HG03342 (cell line): ENCODE data around the gene ZCRB1.
A peak's percentile ranks its signal among the peaks of the same experiment; 100 is the strongest.
"Not testable (repeated sequence)": the region's sequence is repeated elsewhere in the genome, so short reads cannot be mapped to it uniquely, and the experiment has no call there.

Source experiments
- ATAC-seq: cut with Tn5 transposase; IDR thresholded peaks from one replicate; pipeline ENCODE4 v1.9.1; 2021; ENCODE audit warnings: mild to moderate bottlenecking, moderate library complexity; ENCODE audit not compliant: unreplicated experiment

The ZCRB1 gene

DNA sequence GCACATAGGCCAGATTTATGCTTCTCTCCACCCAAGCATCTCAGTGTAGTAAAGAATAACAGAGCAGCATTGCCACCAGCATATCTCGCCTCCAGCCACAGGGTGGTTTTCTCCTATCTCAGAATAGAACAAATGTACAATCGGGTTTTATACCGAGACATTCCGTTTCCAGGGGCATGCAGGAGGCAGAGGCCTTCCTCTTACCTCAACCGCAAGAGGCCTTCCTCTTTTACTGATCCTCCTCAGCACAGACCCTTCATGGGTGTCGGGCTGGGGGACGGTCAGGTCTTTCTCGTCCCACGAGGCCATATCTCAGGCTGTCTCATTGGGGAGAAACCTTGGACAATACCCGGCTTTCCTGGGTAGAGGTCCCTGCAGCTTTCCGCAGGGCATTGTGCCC is 4.2 kb upstream of the ZCRB1 start:
- ATAC-seq = not testable (repeated sequence)

DNA sequence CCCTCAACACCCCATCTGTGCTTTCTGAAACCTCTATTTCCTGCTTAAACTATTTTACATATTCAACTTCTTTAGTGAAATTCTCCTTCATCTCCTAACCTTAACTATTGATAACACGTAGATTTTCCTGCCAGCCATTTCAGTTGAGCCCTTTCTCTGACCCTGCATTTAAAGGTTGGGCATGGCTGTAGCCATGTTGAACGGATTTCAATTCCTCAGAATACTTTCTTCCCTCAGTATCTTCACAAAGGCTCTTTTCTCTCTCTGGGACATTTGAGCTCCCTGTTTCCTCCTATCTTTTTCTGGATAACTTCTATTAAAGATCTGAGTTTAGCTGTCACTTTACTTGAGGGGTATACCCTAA is 1.3 kb upstream of the ZCRB1 start:
- no peak for ATAC-seq

DNA sequence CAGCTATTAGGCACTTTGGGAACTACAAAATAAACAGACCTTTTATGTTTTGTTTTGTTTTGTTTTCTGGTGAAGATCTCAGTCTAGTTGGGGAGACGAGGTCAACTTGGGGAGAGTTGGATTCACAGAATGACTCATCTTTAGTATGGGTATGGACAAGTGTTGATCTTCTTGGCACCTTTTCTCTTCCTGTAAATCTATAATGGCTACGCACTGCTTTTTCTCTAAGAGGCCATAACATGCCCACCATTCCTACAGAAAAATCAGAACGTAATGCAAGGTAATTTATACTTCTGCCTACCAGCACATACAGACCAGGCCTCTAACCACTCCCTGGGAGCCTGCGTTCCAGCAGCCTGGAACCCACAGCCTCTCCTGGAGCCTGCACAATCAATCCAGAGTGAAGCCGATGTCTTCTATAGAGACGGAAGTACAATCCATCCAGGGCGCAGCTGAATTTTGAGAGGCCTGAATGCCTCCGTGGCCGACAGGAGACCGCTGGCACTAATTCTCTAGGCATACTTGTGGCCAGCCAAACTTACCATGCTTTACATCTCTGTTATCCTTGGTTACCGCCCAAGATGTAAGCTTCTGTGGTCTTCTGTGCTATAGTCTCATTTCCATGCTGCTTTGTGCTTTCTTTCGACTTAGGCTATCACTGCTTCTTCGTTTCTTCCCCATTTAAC is 790 bp upstream of the ZCRB1 start:
- peak; percentile 26 for ATAC-seq

DNA sequence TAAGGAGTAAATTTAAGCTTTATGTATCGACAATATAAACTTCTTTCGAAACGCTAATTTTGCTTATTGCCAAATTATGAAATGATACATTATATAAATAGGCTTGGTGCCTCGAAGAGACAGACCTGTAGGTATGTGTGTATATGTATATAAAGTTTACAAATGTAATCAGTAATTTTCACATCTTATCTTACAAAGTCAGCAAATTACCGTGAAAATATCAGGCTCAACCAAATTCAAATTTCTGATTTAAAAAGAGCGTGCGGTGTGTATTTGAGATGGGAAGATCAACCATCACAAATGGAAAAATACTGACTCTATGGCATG is 605 bp downstream of the ZCRB1 start:
- ATAC-seq = no peak

DNA sequence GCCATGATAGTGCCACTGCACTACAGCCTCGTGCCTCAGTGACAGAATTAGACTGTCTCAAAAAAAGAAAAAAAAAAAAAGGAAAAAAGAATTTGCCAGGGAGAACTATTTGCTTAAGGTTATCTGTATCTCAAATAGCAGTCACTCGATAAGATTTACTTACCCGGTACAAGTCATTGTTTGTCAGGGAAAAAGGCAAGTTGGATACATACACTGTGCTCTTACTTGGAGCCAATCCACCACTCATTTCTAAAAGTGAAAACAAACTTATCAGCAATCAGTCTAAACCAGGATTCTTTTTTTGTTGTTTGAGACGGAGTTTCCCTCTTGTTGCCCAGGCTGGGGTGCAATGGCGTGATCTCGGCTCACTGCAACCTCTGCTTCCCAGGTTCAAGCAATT is 2.0 kb downstream of the ZCRB1 start:
- no peak for ATAC-seq

DNA sequence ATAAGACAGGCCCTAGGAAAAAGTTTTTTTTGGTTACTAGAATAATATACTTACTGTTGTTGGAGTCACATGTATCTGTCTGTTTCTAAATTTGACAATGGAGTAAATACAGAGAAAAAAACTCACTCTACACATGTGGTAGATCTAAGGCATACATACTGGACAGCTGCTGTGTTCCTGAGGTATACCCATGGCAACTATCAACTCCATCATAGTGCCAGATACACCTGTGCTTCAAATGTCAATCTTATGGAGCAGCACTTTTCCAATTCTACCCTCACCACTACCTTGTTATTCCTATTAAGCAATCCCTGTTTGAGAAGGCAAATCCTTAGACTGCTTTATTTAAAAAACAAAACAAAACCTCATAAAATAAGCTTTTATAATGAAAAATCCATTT is 3.3 kb downstream of the ZCRB1 start:
- ATAC-seq = no peak

DNA sequence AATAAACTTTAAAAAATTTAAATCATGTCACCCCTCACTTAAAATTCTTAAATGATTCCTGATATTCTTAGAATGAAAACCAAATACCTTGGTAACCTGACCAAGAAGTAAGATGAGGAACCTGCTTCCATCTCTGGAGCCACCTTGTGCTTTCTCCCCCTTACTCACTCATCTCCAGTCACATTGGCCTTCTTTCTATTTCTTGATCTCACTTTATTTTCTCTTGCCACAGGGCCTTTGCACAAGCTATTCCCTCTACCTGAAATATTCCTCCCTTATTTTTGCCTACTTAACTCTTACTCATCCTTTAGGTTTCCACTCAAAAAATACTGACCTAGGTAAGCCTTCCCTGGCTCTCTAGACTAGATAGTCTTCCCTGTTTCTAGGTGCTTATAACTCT is 5.1 kb downstream of the ZCRB1 start:
- no peak for ATAC-seq

DNA sequence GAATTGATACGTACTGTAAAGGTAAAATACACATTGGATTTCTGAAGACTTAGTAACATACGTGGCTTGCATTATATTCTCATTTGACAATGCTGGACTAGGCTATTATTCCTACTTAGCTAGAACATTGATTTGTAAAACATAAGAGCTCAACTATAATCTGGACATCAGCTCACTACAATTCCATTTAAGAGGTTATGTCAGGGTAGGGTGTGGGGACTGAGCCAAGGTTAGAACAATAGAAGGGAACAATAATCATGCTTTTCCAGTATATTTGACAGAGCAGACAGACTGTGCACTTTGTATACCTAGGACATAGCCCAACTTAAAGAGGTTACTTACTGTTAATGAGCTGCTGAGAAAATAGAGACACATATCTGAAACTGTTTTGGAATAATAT is 10.8 kb downstream of the ZCRB1 start:
- ATAC-seq = no peak

DNA sequence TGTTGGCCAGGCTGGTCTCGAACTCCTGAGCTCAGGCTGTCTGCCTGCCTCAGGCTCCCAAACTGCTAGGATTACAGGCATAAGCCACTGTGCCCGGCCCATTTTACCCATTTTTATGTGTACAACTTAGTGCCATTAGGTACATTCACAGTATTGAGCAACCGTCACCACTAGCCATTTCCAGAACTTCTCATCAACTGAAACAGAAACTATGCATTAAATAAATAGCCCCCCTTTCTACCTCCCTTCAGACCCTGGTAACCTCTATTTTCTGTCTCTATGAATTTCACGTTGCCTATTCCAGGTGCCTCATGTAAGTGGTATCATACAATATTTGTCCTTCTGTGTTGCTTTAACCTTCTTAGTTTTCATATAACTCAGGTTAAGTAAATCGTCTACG is 15.9 kb downstream of the ZCRB1 start:
- ATAC-seq = no peak

DNA sequence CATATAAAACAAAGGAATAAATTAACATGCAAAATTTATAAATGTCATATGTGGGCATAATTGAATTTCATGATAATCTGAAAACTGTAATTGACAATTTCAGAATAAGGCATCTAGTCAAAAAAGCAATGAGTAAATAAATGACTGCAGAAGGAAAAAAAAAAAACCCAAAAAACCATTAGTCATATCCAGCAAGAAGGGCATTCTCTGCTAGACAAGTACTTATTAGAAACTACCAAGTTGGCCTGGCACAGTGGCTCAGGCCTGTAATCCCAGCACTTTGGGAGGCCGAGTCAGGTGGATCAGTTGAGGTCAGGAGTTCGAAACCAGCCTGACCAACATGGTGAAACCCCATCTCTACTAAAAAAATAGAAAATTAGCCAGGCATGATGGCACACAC is 17.5 kb downstream of the ZCRB1 start:
- ATAC-seq = no peak

DNA sequence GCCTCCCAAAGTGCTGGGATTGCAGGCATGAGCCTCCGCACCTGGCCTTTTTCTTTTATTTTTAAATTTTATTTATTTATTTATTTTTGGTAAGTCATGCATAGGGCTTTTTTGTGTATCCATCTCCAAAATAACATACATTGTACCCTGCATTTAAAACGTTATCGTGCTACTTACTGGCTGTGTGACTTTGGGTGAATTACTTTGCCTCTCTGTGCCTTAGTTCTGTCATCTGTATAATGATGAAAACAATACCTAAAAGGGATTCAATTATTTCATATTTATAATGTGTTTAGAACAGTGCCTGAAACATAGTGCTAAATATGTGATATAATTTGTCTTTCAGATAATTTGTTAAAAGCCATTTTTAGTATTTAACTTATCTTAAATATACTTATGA is 19.6 kb downstream of the ZCRB1 start:
- no peak for ATAC-seq

DNA sequence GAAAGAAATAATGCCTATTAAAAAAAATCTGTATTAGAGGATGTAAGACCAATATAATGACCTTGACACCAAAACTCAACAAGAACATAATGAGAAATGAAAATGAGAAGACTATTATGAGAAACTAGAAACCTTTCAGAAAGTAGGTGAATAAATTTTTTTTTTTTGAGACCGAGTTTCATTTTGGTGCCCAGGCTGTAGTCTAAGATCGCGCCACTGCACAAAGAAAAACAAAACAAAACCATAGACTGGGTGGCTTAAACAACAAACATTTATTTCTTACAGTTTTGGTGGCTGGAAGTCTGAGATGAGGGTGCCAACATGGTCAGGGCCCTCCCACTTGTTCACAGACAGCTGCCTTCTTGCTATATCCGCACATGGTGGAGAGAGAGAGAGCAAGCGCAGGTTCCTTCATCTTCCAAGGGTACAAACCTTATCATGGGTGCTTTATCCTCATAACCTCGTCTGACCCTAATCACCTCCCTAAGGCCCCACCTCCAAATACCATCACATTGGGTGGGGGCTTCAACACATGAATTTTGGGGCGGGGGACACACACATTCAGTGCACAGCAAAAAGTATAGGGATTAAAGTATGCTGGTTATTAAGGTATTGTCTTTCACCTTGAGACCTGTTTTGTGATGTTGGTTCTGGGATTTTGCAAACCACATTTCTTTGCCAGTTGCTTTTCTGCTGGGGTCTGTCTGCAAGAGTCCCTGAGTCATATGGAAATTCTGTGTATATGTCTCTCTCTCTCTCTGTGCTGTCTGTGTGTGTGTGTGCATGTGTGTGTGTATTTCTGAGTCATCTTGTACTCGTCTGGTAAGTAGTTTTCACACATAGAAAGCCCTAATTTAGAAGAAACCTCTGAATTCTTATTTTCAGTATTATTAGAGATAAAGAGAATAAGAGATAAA is 26.2 kb downstream of the ZCRB1 start:
- ATAC-seq = peak; percentile 85

DNA sequence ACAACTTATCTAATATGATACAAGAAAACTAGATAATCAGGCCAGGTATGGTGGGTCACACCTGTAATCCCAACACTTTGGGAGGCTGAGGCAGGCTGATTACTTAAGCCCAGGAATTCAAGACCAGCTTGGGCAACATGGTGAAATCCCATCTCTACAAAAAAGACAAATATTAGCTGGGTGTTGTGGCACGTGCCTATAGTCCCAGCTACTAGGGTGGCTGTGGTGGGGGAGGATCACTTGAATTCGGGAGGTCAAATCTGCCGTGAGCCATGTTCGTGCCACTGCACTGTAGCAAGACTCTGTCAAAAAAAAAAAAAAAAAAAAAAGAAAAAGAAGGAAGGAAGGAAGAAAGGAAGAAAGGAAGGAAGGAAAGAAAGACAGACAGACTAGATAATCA is 27.0 kb downstream of the ZCRB1 start:
- ATAC-seq = no peak

DNA sequence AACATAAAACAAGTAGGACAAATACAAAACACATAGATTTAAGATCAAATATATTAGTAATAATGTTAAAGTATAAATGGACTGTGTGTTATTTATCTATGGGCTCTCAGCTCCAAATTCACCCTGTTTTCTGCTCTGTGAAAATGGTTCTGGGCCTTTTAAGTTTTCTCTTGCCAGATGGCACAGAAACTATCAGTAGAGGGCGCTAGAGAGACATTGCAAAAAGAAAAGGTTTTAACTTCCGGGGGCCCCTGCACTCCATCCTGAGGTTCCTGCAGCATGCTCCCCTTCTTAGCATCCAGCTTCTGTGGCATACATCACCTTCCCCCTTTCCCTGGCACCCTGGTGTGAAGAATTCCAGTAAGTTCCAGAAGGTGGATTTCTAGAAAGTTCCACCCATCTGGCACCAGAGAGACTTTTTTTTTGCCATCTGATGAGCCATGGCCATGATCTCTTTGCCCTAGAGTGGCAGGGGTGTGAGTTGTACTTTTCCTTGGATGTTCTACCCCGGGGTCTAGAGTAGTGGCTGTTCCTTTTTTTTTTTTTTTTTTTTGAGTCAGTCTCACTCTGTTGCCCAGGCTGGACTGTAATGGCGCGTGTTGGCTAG is 29.3 kb downstream of the ZCRB1 start:
- no peak for ATAC-seq

DNA sequence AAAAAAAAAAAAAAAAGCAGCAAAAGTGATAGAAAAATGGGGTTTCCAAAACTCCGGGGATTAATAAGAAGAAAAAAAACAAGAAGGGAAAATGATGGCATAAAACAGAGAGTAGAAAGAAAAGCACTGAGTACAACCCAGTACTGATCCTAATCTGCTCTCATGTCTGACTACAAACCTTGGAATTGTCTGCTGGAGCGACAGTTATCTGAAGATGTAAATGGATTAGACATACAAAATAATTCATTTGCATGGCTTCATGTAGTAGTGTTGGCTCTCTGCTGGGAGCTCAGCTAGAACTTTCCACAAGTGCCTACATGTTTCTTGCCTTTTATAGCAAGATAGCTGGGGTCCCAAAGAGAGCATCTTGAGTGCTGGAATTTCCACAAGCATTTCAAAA is 34.2 kb downstream of the ZCRB1 start:
- no peak for ATAC-seq

DNA sequence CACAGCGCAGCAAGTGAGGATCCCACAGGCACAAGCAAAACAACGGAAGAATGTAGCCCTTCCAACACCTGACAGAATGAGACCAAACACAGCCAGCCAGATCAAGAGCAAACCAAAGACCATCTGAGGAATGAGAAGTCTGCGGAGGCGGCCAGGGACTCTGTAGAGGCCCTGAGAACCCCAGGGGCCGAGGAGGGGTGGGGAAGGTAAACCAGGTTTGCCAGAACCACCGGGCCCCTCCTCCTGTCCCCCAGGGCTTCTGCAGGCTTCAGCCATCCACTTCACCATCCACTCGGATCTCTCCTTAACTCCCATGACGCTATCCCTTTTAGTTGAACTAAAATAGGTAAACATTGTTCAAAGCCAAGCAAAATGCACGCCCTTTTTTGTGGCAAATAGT is 37.4 kb downstream of the ZCRB1 start:
- ATAC-seq = no peak

DNA sequence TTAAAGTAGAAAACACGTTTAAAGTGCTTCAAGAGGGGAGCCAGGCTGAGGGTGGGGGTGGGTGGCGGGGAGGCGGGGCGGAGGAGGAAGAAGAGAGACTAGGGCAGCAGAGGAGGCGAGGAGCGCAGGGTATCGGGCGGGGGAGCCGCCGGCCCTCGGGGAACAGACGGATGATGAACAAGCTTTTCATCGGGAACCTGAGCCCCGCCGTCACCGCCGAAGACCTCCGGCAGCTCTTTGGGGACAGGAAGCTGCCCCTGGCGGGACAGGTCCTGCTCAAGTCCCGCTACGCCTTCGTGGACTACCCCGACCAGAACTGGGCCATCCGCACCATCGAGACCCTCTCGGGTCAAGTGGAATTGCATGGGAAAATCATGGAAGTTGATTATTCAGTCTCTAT is 39.2 kb downstream of the ZCRB1 start:
- ATAC-seq = no peak

DNA sequence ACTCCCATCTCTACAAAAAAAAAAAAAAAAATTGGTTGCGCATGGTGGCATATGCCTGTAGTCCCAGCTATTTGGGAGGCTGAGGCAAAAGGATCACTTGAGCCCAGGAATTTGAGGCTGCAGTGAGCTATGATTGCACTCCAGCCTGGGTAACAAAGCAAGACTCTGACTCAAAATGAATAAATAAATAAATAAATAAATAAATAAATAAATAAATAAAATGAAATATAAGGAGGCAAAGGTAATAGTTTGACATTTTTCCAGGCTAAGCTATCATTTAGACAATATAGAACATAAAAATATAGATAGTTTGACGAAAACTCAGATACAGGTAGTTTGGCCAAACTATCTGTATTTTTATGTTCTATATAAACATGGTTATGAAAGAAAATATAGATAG is 40.5 kb downstream of the ZCRB1 start:
- no peak for ATAC-seq

DNA sequence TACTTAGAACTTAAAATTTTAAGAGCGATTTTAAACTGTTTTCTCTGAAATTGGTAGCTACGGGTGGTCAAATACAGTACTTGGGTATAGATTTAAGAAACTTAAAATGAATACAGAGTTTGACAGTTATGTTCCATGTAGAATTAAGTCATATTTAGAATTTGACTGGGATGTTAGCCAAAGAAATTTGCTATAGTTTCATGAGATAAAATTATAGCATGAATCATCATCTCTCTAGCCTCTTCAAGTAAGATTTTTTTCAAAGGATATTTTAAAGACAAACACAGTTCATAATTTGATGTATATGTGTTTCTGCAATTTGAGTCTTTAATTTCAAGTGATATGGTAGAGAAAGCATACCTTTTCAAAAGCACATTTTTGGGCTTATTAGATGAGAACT is 41.0 kb downstream of the ZCRB1 start:
- ATAC-seq = no peak

DNA sequence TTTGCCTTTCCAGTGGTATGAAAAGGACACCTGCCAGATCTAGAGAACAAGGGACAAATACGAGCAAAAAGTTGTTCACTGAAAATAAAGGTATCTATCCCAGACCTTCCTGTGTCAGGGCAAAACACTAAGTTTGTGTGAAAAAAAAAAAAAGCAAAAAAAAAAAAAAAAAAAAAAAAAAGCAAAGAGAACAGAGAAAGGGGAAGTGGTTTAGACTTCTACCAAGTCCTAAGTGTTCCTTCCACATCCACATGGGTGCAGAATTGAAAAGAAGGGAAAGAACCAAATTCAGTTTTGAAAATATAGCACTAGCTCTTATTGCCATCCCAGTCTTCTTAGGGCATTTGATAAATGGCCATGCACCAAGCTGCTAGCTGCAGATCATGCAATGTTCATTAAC is 41.7 kb downstream of the ZCRB1 start:
- ATAC-seq = peak; percentile 64

DNA sequence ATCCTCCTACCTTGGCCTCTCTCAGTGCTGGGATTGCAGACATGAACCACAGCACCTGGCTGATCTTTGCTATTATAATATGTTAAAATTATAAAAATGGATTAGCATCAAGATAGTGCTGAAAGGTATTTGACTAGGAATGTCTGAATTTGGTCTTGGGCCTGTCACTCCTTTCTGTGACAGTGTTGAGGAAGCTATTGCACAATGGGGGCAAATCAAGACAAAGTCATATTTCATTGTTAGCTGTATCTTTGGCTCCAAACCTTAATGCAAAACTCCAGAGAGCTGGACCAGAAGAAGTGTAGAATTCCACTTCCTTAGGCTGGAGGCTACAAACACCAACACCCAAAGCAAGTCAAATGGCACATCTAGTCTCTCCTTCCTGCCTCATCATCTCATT is 42.2 kb downstream of the ZCRB1 start:
- peak; percentile 14 for ATAC-seq

DNA sequence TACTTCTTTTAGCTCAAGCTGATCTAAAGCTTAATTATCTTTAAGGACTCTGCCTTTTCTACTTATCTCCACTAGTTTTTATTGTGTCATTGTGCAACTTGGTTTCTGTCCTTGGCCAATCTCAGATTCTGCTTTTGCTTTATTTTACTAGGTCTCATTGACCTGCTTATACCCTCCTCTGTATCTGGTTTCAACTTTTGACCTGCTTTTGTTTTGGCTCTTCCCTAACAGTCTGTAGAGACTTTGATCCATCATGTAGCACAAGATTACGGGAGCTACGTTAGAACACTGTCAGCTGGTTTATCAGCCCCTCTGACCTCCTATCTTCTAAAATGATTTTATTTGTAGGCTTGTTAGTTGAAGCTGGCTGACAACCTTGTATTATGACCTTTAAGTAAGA is 43.6 kb downstream of the ZCRB1 start:
- no peak for ATAC-seq
